ENCODE data around the gene DDX1. TPM values are rescaled to one million over a fixed set of nuclear protein-coding genes. Genes with fewer than 3 reads are reported as not detected.

The DDX1 gene
- total and polyA plus RNA-seq, 2 experiments from 2014 or later, result 99.9 to 102 TPM

DNA sequence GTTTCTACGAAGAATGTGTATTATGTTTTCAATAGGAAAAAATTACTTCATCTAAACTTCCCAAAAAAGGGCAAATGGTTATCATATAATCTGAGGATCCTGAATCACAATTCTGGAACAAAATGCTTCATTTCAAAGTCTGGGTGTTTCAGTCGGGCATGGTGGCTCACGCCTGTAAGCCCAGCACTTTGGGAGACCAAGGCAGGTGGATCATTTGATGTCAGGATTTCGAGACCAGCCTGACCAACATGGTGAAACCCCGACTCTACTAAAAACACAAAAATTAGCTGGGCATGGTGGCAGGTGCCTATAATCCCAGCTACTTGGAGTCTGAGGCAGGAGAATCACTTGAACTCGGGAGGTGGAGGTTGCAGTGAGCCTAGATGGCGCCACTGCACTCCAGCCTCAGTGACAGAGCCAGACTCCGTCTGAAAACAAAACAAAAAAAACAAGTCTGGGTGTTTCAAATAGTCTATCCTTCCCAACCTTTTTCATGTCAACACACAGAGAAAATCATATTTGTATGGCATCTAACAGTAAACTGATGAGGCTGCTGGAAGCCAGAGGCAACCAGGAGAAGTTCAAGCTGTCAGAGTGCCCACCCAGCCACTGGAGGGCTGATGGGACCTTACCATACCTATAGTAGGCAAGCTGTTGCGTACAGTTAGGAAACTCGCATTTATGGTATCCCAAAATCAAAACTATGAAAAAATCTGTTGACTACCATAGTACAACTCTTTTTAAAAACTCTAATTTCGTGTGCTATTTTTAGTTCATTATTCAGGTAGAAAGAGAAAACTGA, 45.2 kb upstream of the DDX1 start:
- Mint-ChIP-seq H3K27me3 (ENCODE audit: insufficient read depth, low read depth, poor library complexity) (no peaks in the 10 kb centered on the region), H3K36me3 (ENCODE audit: low read depth) (peaks cover 6% of the 10 kb centered on the region; the same call in 2 of the 3 replicates), H3K4me3 (no peak overlapping the region), H3K27ac (no peak overlapping the region), H3K4me1 (no peaks in the 10 kb centered on the region), H3K9me3 (peaks cover under 1% of the 10 kb centered on the region; the same call in 1 of the 3 replicates)
- Histone ChIP-seq H3K9me2 (ENCODE audit: insufficient read depth) (no peaks in the 10 kb centered on the region), H3K27ac (ENCODE audit: low read depth) (no peak overlapping the region), H3K27me3 (ENCODE audit: insufficient read depth) (no peaks in the 10 kb centered on the region), H3K4me1 (ENCODE audit: insufficient read depth) (no peaks in the 10 kb centered on the region), H3K4me2 (no peak overlapping the region), H4K20me1 (replicated peaks; ENCODE audit: insufficient read depth) (no peaks in the 10 kb centered on the region; the same call in 1 of the 2 replicates), H3K79me2 (replicated peaks; ENCODE audit: insufficient read depth) (no peaks in the 10 kb centered on the region), H3K4me3 (no peak overlapping the region), H3F3A (replicated peaks; ENCODE audit: low read depth) (no peaks in the 10 kb centered on the region), H3K36me3 (ENCODE audit: insufficient read depth) (no peaks in the 10 kb centered on the region), H2AFZ (no peak overlapping the region)
- TF ChIP-seq JUNB (IDR thresholded peaks at IDR 0.05; ENCODE audit: unreplicated experiment) (no peak), POLR2AphosphoS5 (IDR thresholded peaks at IDR 0.05; ENCODE audit: low read depth) (no peak)
- TF ChIP-seq, protein P1, sequence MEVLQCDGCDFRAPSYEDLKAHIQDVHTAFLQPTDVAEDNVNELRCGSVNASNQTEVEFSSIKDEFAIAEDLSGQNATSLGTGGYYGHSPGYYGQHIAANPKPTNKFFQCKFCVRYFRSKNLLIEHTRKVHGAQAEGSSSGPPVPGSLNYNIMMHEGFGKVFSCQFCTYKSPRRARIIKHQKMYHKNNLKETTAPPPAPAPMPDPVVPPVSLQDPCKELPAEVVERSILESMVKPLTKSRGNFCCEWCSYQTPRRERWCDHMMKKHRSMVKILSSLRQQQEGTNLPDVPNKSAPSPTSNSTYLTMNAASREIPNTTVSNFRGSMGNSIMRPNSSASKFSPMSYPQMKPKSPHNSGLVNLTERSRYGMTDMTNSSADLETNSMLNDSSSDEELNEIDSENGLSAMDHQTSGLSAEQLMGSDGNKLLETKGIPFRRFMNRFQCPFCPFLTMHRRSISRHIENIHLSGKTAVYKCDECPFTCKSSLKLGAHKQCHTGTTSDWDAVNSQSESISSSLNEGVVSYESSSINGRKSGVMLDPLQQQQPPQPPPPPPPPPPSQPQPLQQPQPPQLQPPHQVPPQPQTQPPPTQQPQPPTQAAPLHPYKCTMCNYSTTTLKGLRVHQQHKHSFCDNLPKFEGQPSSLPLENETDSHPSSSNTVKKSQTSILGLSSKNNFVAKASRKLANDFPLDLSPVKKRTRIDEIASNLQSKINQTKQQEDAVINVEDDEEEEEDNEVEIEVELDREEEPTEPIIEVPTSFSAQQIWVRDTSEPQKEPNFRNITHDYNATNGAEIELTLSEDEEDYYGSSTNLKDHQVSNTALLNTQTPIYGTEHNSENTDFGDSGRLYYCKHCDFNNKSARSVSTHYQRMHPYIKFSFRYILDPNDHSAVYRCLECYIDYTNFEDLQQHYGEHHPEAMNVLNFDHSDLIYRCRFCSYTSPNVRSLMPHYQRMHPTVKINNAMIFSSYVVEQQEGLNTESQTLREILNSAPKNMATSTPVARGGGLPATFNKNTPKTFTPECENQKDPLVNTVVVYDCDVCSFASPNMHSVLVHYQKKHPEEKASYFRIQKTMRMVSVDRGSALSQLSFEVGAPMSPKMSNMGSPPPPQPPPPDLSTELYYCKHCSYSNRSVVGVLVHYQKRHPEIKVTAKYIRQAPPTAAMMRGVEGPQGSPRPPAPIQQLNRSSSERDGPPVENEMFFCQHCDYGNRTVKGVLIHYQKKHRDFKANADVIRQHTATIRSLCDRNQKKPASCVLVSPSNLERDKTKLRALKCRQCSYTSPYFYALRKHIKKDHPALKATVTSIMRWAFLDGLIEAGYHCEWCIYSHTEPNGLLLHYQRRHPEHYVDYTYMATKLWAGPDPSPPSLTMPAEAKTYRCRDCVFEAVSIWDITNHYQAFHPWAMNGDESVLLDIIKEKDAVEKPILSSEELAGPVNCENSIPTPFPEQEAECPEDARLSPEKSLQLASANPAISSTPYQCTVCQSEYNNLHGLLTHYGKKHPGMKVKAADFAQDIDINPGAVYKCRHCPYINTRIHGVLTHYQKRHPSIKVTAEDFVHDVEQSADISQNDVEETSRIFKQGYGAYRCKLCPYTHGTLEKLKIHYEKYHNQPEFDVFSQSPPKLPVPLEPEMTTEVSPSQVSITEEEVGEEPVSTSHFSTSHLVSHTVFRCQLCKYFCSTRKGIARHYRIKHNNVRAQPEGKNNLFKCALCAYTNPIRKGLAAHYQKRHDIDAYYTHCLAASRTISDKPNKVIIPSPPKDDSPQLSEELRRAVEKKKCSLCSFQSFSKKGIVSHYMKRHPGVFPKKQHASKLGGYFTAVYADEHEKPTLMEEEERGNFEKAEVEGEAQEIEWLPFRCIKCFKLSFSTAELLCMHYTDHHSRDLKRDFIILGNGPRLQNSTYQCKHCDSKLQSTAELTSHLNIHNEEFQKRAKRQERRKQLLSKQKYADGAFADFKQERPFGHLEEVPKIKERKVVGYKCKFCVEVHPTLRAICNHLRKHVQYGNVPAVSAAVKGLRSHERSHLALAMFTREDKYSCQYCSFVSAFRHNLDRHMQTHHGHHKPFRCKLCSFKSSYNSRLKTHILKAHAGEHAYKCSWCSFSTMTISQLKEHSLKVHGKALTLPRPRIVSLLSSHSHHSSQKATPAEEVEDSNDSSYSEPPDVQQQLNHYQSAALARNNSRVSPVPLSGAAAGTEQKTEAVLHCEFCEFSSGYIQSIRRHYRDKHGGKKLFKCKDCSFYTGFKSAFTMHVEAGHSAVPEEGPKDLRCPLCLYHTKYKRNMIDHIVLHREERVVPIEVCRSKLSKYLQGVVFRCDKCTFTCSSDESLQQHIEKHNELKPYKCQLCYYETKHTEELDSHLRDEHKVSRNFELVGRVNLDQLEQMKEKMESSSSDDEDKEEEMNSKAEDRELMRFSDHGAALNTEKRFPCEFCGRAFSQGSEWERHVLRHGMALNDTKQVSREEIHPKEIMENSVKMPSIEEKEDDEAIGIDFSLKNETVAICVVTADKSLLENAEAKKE (CRISPR knock-in tag; IDR thresholded peaks at IDR 0.05), result no peak
- TF ChIP-seq, protein P2, sequence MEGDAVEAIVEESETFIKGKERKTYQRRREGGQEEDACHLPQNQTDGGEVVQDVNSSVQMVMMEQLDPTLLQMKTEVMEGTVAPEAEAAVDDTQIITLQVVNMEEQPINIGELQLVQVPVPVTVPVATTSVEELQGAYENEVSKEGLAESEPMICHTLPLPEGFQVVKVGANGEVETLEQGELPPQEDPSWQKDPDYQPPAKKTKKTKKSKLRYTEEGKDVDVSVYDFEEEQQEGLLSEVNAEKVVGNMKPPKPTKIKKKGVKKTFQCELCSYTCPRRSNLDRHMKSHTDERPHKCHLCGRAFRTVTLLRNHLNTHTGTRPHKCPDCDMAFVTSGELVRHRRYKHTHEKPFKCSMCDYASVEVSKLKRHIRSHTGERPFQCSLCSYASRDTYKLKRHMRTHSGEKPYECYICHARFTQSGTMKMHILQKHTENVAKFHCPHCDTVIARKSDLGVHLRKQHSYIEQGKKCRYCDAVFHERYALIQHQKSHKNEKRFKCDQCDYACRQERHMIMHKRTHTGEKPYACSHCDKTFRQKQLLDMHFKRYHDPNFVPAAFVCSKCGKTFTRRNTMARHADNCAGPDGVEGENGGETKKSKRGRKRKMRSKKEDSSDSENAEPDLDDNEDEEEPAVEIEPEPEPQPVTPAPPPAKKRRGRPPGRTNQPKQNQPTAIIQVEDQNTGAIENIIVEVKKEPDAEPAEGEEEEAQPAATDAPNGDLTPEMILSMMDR (conservative IDR thresholded peaks at IDR 0.05; ENCODE audit: low read depth in 2 of 2), result peak; percentile 66 to 69
- TF ChIP-seq, protein P3, sequence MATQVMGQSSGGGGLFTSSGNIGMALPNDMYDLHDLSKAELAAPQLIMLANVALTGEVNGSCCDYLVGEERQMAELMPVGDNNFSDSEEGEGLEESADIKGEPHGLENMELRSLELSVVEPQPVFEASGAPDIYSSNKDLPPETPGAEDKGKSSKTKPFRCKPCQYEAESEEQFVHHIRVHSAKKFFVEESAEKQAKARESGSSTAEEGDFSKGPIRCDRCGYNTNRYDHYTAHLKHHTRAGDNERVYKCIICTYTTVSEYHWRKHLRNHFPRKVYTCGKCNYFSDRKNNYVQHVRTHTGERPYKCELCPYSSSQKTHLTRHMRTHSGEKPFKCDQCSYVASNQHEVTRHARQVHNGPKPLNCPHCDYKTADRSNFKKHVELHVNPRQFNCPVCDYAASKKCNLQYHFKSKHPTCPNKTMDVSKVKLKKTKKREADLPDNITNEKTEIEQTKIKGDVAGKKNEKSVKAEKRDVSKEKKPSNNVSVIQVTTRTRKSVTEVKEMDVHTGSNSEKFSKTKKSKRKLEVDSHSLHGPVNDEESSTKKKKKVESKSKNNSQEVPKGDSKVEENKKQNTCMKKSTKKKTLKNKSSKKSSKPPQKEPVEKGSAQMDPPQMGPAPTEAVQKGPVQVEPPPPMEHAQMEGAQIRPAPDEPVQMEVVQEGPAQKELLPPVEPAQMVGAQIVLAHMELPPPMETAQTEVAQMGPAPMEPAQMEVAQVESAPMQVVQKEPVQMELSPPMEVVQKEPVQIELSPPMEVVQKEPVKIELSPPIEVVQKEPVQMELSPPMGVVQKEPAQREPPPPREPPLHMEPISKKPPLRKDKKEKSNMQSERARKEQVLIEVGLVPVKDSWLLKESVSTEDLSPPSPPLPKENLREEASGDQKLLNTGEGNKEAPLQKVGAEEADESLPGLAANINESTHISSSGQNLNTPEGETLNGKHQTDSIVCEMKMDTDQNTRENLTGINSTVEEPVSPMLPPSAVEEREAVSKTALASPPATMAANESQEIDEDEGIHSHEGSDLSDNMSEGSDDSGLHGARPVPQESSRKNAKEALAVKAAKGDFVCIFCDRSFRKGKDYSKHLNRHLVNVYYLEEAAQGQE (IDR thresholded peaks at IDR 0.05; ENCODE audit: unreplicated experiment), result no peak
- no peak for DNase-seq (ENCODE audit: low spot score)
- ATAC-seq, result no peak; the same call in 2 of the 3 replicates

Data from GM23338 (cell line).